ENCODE results near the gene TBC1D21. TPM values are rescaled to one million over a fixed set of nuclear protein-coding genes. Genes with fewer than 3 reads are reported as not detected.

Gene TBC1D21
- polyA plus RNA-seq, 1 donor (not counting 4 experiments of a cell fraction or from before 2014, with no cell fraction given): not detected

- H3K36me3 ChIP-seq (ENCODE audit: control insufficient read depth in 2 of 2, extremely low read depth in 1 of 2, insufficient read depth in 2 of 2, low read length in 2 of 2): no peaks in the 10 kb centered on the region
- dilution Hi-C loops (cut with MboI; ENCODE audit: extremely low pct_ligation_motif_present, low sequenced_read_pairs): no loop called here
- no peak overlapping the region for H3K4me2 ChIP-seq (ENCODE audit: control insufficient read depth, extremely low read depth, insufficient read depth, low read depth, low read length)
- no peak overlapping the region for H3K9ac ChIP-seq (ENCODE audit: control insufficient read depth, extremely low read depth, insufficient read depth, low read length)
- H3K27ac ChIP-seq (ENCODE audit: control insufficient read depth, insufficient read depth, low read length): no peak overlapping the region
- FAIRE-seq (no peak), DNase-seq (ENCODE audit: low read depth, low spot score) (no peak)
- no peaks in the 10 kb centered on the region for H3K9me1 ChIP-seq (ENCODE audit: control insufficient read depth, extremely low read depth, insufficient read depth, low read length)
- peaks cover 23% of the 10 kb centered on the region for H3K4me1 ChIP-seq (ENCODE audit: control insufficient read depth, extremely low read depth, insufficient read depth, low read length)
- no peak overlapping the region for H2AFZ ChIP-seq (ENCODE audit: control insufficient read depth, low read length)
- TF ChIP-seq EZH2 (IDR thresholded peaks at IDR 0.05; ENCODE audit: low read length) (no peak), CTCF (optimal IDR thresholded peaks at IDR 0.05 in 1 of 3, IDR thresholded peaks at IDR 0.05 in 1 of 3, conservative IDR thresholded peaks at IDR 0.05 in 1 of 3; ENCODE audit: extremely low read depth in 1 of 3, insufficient read depth in 2 of 3, low read length in 3 of 3) (no peak)
- H3K27me3 ChIP-seq (ENCODE audit: control insufficient read depth, extremely low read depth, insufficient read depth, low read length): no peaks in the 10 kb centered on the region
- H3K79me2 ChIP-seq (ENCODE audit: control insufficient read depth, insufficient read depth, low read length): no peaks in the 10 kb centered on the region
- no peaks in the 10 kb centered on the region for H3K9me3 ChIP-seq (ENCODE audit: control insufficient read depth, low read depth, low read length)
- H4K20me1 ChIP-seq (ENCODE audit: control insufficient read depth, extremely low read depth, insufficient read depth, low read length): no peaks in the 10 kb centered on the region
- H3K4me3 ChIP-seq (ENCODE audit: control insufficient read depth in 2 of 3, extremely low read depth in 1 of 3, insufficient read depth in 2 of 3, low read depth in 1 of 3, low read length in 3 of 3): no peak overlapping the region
These were observed 48.0 kb downstream of the TBC1D21 start for GRCh38 chr15:73921254-73921925.

GRCh38 chr15:73922186-73923151, 49.1 kb downstream of the TBC1D21 start:
- Histone ChIP-seq H3K79me2 (ENCODE audit: control insufficient read depth, insufficient read depth, low read length) (no peaks in the 10 kb centered on the region), H3K36me3 (ENCODE audit: control insufficient read depth in 2 of 2, extremely low read depth in 1 of 2, insufficient read depth in 2 of 2, low read length in 2 of 2) (no peaks in the 10 kb centered on the region), H3K27me3 (ENCODE audit: control insufficient read depth, extremely low read depth, insufficient read depth, low read length) (no peaks in the 10 kb centered on the region), H4K20me1 (ENCODE audit: control insufficient read depth, extremely low read depth, insufficient read depth, low read length) (no peaks in the 10 kb centered on the region), H3K9me3 (ENCODE audit: control insufficient read depth, low read depth, low read length) (no peaks in the 10 kb centered on the region), H2AFZ (ENCODE audit: control insufficient read depth, low read length) (no peak overlapping the region), H3K9me1 (ENCODE audit: control insufficient read depth, extremely low read depth, insufficient read depth, low read length) (no peaks in the 10 kb centered on the region), H3K4me1 (ENCODE audit: control insufficient read depth, extremely low read depth, insufficient read depth, low read length) (peaks cover 28% of the 10 kb centered on the region), H3K27ac (ENCODE audit: control insufficient read depth, insufficient read depth, low read length) (no peak overlapping the region), H3K4me3 (ENCODE audit: control insufficient read depth in 2 of 3, extremely low read depth in 1 of 3, insufficient read depth in 2 of 3, low read depth in 1 of 3, low read length in 3 of 3) (no peak overlapping the region), H3K4me2 (ENCODE audit: control insufficient read depth, extremely low read depth, insufficient read depth, low read depth, low read length) (no peak overlapping the region), H3K9ac (ENCODE audit: control insufficient read depth, extremely low read depth, insufficient read depth, low read length) (no peak overlapping the region)
- dilution Hi-C loops (cut with MboI; ENCODE audit: extremely low pct_ligation_motif_present, low sequenced_read_pairs): no loop called here
- no peak for FAIRE-seq
- no peak for TF ChIP-seq EZH2 (IDR thresholded peaks at IDR 0.05; ENCODE audit: low read length)
- TF ChIP-seq CTCF (optimal IDR thresholded peaks at IDR 0.05 in 1 of 3, IDR thresholded peaks at IDR 0.05 in 1 of 3, conservative IDR thresholded peaks at IDR 0.05 in 1 of 3; ENCODE audit: extremely low read depth in 1 of 3, insufficient read depth in 2 of 3, low read length in 3 of 3): no peak
- DNase-seq (ENCODE audit: low read depth, low spot score): no peak
